ENCODE data around the gene GJB4.

The GJB4 gene

GRCh38 chr1:34757386-34757785 lies 2.2 kb upstream of the GJB4 start:
- no peak for TF ChIP-seq NFIC (IDR thresholded peaks at IDR 0.05)
- TF ChIP-seq TCF12 (IDR thresholded peaks at IDR 0.05; ENCODE audit: low read depth): no peak
- TF ChIP-seq USF1 (IDR thresholded peaks at IDR 0.05): no peak
- no peak for TF ChIP-seq TEAD4 (IDR thresholded peaks at IDR 0.05)
- TF ChIP-seq MAX (IDR thresholded peaks at IDR 0.05): no peak
- TF ChIP-seq FOXM1 (IDR thresholded peaks at IDR 0.05; ENCODE audit: borderline replicate concordance, low read depth): no peak
- no peak for TF ChIP-seq REST (IDR thresholded peaks at IDR 0.05; ENCODE audit: low read depth)
- TF ChIP-seq EP300 (IDR thresholded peaks at IDR 0.05; ENCODE audit: borderline replicate concordance): no peak
- no peak for TF ChIP-seq TAF1 (IDR thresholded peaks at IDR 0.05; ENCODE audit: low read depth)
- TF ChIP-seq CEBPB (IDR thresholded peaks at IDR 0.05): no peak
- TF ChIP-seq RAD21 (IDR thresholded peaks at IDR 0.05; ENCODE audit: low read depth): no peak
- TF ChIP-seq CREB1 (IDR thresholded peaks at IDR 0.05; ENCODE audit: low read depth): no peak
- TF ChIP-seq YY1 (IDR thresholded peaks at IDR 0.05; ENCODE audit: low read depth): no peak
- TF ChIP-seq ZBTB7A (IDR thresholded peaks at IDR 0.05; ENCODE audit: low read depth): no peak
- TF ChIP-seq EGR1 (IDR thresholded peaks at IDR 0.05): no peak

GRCh38 chr1:34758751-34759150 lies 789 bp upstream of the GJB4 start:
- TF ChIP-seq TCF12 (IDR thresholded peaks at IDR 0.05; ENCODE audit: low read depth): no peak

- no peak for TF ChIP-seq TAF1 (IDR thresholded peaks at IDR 0.05; ENCODE audit: low read depth)
- no peak for TF ChIP-seq EGR1 (IDR thresholded peaks at IDR 0.05)
- TF ChIP-seq ZBTB7A (IDR thresholded peaks at IDR 0.05; ENCODE audit: low read depth): no peak
- TF ChIP-seq FOXM1 (IDR thresholded peaks at IDR 0.05; ENCODE audit: borderline replicate concordance, low read depth): no peak
- no peak for TF ChIP-seq USF1 (IDR thresholded peaks at IDR 0.05)
- no peak for TF ChIP-seq EP300 (IDR thresholded peaks at IDR 0.05; ENCODE audit: borderline replicate concordance)
Observed at GRCh38 chr1:34761176-34761761, 1.7 kb downstream of the GJB4 start.

GRCh38 chr1:34761776-34762307 lies 2.3 kb downstream of the GJB4 start:
- no peak for TF ChIP-seq TCF12 (IDR thresholded peaks at IDR 0.05; ENCODE audit: low read depth)
- no peak for TF ChIP-seq EGR1 (IDR thresholded peaks at IDR 0.05)
- no peak for TF ChIP-seq REST (IDR thresholded peaks at IDR 0.05; ENCODE audit: low read depth)
- no peak for TF ChIP-seq CREB1 (IDR thresholded peaks at IDR 0.05; ENCODE audit: low read depth)

GRCh38 chr1:34762474-34763141 lies 3.1 kb downstream of the GJB4 start:
- no peak for TF ChIP-seq ZBTB7A (IDR thresholded peaks at IDR 0.05; ENCODE audit: low read depth)

- peak; percentile 29; the same call in 1 of the 2 replicates for TF ChIP-seq EP300 (IDR thresholded peaks at IDR 0.05; ENCODE audit: borderline replicate concordance)
- TF ChIP-seq YY1 (IDR thresholded peaks at IDR 0.05; ENCODE audit: low read depth): no peak
Observed at GRCh38 chr1:34763142-34763781, 3.7 kb downstream of the GJB4 start.

GRCh38 chr1:34768856-34769255 lies 9.3 kb downstream of the GJB4 start:
- TF ChIP-seq NFIC (IDR thresholded peaks at IDR 0.05): no peak
- no peak for TF ChIP-seq USF1 (IDR thresholded peaks at IDR 0.05)
- TF ChIP-seq FOXM1 (IDR thresholded peaks at IDR 0.05; ENCODE audit: borderline replicate concordance, low read depth): no peak
- TF ChIP-seq REST (IDR thresholded peaks at IDR 0.05; ENCODE audit: low read depth): no peak
- no peak for TF ChIP-seq EGR1 (IDR thresholded peaks at IDR 0.05)
- TF ChIP-seq RAD21 (IDR thresholded peaks at IDR 0.05; ENCODE audit: low read depth): no peak
- TF ChIP-seq EP300 (IDR thresholded peaks at IDR 0.05; ENCODE audit: borderline replicate concordance): no peak
- no peak for TF ChIP-seq TCF12 (IDR thresholded peaks at IDR 0.05; ENCODE audit: low read depth)
- TF ChIP-seq TEAD4 (IDR thresholded peaks at IDR 0.05): no peak
- TF ChIP-seq ZBTB7A (IDR thresholded peaks at IDR 0.05; ENCODE audit: low read depth): no peak
- no peak for TF ChIP-seq CEBPB (IDR thresholded peaks at IDR 0.05)
- TF ChIP-seq TAF1 (IDR thresholded peaks at IDR 0.05; ENCODE audit: low read depth): no peak
- TF ChIP-seq CREB1 (IDR thresholded peaks at IDR 0.05; ENCODE audit: low read depth): no peak
- no peak for TF ChIP-seq YY1 (IDR thresholded peaks at IDR 0.05; ENCODE audit: low read depth)
- no peak for TF ChIP-seq MAX (IDR thresholded peaks at IDR 0.05)
